Measurements from ENCODE around the gene ATG7.

Gene ATG7

DNA sequence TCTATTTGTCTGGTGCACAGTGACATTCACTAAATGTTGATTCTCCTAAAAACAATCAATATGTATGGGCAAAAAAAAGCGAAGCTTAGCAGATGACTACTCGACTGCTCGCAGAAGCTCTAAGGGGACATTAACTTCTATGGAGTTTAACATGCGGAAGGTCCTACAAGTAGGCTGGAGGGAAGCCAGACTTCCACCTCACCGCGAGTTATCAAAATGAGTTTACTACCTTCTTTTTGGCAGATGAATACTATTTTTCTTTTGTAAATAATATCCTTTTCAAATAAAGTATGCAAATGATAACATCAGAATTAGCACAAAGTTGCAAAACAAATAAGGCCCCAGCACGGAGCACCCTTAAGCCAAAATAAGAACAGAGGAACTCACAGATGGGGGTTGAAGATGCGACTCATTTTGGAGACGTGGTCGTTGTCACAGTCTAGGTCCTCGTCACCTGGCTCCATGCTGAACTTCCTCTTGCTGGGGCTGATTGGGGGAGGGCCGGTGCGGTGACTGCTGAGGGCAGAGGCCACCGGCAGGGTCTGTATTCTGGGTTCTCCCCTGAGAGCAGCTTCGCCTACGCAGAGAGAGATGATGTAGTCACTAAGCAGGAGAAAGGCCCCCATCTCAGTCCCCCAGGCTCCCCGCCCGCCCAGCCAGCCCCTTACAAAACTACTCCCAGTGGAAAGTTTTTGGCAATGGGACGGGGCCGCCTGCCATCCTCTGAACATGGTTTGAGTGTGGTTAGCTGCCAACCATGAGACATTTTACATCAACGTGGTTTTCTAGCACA is 329.4 kb downstream of the ATG7 start:
- DNase-seq = peak; percentile 81

DNA sequence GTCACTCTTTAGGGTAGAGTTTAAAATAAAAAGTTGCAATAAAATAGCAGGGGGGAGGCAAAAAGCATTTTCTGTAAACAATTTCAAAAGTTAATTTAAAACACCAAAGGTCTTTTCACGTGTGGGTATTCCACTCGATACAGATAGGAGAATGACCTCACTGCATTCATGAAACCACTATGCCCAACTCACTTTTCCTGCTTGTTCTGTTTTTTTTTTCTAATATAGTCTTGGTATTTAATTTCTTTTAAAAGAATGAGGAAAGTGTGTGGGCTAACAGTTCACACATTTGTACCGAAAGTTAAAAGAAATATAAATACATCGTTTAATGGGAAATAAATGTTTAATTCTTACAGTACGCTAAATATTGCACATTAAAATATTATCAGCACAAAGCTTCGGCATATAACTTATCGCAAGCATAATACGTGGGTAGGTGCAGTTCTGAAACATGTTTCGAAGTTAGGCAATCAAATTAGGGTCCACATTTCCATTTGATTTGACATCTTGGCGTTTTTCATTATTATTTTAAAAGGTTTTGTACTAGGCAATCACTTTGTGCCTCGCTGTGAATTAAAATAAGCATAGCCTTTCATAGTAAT is 330.1 kb downstream of the ATG7 start:
- no peak for DNase-seq

DNA sequence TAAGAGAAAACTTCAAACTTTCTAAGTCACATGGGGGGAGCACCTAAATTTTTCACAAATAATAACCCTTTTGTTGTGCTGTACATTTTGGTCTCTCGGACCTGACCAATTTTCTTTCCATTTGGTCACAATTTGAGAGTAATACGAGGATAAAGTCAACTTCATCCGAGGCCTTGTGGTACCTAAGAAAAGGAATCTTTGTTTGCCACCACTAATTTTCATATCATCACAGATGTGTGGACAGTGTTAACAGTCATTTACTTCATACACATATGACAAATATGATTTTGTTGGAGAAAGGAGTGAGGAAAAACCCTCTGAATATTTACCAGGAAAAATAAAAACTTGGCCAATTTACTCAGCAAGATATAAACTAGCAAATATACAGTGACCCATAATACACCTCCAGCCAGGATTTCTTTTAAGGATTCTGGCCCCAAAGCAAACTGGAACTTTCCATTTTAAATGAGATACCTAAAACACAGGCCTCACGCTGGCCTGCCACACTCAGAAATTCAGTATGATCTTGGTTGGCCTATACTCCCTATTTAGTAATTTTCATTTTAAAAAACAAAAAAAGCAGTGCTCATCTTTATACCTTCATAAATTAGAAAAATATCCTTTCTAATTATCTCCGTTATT is 330.8 kb downstream of the ATG7 start:
- no peak for DNase-seq

DNA sequence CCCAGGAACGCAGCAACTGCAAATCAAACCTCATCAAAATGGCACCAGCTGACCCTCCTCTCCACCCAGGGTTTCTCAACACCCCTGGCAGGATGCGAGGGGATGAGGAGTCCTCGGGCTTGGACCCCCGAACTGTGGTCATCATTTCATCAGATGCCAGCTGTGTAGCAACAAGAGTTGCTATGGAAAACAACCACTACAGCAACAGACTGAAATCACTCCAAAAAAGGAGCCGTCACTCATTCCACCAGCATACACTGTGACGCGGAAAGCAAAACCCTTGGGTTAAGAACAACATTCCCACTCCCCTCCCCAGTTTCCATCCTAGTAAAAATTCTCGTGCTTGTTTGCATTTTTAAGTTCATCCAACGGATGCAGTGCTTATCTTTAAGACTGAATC is 331.4 kb downstream of the ATG7 start:
- DNase-seq = peak; percentile 76

DNA sequence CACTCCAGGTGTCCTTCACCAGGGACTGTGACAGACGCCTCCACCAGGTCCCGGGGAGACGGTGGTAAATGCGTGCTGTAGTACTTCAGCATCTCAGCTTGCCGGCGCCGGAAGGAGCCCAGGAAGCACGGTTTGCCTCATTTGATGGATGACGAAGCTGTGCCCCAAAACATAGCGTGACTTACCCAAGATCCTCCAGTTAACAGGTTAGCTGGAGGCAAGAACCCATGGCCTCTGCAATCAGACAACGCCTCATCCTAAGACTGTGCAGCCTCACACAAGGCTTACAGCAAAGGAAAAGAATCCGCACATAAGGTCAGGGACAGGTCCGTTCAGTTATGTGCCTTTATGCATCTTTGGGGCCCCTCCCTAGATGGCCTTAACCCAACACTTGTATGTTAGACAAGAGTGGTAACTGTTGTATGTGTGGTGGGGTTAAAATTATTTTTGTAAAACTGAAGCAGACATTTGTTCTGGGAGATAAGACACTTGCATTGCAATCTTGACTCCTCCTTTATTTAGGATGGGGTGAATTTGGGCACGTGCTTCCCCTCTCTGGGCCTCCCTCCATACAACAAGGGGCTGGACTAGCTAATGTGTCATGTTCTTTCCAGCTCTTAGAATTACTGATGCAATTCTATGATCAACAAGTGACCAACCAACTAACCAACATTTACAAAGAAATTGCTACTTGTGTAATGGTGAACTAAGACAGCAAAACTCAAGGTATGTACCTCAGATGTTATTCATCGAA is 332.1 kb downstream of the ATG7 start:
- DNase-seq = peak; percentile 42

DNA sequence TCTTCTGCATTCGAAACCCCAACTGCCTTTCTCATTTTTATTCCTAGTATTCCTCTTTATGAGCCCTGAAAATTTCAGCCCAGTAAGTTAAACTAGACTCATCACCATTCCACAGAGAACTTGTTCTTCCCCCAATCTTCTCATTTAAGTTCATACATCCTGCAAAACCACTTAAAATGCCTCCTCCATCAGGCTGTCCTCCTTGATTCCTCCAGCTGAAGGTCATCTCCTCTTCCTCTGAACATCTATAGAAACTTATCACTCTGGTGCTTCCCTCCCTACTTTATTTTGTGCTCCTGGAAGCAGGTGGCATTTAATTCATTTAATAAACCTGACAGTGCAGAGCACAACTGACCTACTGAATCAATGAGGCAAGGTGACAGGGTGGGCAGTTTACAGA is 333.2 kb downstream of the ATG7 start:
- no peak for DNase-seq

DNA sequence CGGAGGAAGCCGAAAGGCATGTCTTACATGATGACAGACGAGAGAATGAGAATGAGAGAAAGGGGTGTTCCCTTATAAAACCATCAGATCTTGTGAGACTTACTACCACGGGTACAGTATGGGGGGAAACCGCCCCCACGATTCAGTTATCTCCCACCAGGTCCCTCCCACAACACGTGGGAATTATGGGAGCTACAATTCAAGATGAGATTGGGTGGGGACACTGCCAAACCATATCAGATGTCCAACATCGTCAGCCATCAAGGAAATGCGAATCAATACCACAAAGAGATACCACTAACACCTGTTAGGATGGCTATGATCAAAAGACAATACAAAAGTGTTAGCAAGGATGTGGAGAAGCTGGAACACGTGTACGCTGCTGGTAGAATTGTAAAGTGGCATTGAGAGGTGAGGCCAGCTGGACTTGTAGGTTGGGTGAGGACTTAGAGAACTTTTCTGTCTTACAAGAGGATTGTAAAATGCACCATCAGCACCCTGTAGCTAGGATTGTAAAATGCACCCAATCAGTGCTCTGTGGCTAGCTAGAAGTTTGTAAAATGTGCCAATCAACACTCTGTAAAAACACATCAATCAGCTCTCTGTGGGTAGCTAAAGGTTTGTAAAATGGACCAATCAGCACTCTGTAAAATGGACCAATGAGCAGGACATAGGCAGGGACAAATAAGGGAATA is 334.0 kb downstream of the ATG7 start:
- no peak for DNase-seq

DNA sequence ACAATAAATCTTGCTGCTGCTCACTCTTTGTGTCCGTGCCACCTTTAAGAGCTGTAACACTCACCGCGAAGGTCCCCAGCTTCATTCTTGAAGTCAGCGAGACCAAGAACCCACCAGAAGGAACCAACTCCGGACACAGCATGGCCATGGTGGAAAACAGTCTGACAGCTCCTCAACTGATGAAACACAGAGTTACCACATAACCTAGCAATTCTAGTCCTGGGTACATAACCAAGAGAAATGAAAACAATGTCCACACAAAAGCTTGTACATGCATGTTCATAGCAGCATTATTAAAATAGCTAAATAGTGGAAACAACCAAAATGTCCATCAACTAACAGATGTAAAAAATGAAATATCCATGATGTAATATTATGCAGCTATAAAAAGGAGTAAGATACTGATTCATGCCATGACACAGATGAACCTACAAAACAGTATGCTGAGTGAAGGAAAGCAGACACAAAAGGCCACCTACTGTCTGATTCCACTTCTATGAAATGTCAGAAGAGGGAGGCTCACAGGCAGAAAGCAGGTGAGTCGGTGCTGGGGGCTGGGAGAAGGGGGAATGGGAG is 334.8 kb downstream of the ATG7 start:
- no peak for DNase-seq
